HepG2 (cell line): ENCODE results near the gene TCF12. TPM values are rescaled to one million over a fixed set of nuclear protein-coding genes. Genes with fewer than 3 reads are reported as not detected.

ENCODE experiments used
- ATAD3A ChIP-seq: sonication (generic); formaldehyde crosslinking; IDR thresholded peaks from 2 replicates; pipeline ENCODE4 v1.4.0; 2020; ENCODE audit warnings: missing genetic modification reagents
- ATF2 ChIP-seq: sonication (generic); formaldehyde crosslinking; IDR thresholded peaks from 2 replicates; pipeline ENCODE4 v1.4.0; 2020; ENCODE audit warnings: missing genetic modification reagents
- GTF3A ChIP-seq: sonication (generic); formaldehyde crosslinking; conservative IDR thresholded peaks from 2 replicates; pipeline ENCODE4 v1.4.0; 2020; ENCODE audit warnings: mild to moderate bottlenecking, missing genetic modification reagents
- HOMEZ ChIP-seq: IDR thresholded peaks from 2 replicates; pipeline ENCODE4 v1.6.1; 2016; ENCODE audit warnings: low read depth
- JDP2 ChIP-seq: sonication (generic); formaldehyde crosslinking; IDR thresholded peaks from 2 replicates; pipeline ENCODE4 v1.8.1; 2022; ENCODE audit warnings: missing genetic modification reagents, borderline replicate concordance
- MAZ ChIP-seq, 2 experiments: sonication (generic) in 1 of 2; formaldehyde crosslinking in 1 of 2; IDR thresholded peaks; 2 replicates each; pipeline versions ENCODE4 v1.5.0 to v1.6.1; 2012 to 2020; ENCODE audit warnings: low read depth in 2 of 2, mild to moderate bottlenecking in 2 of 2, borderline replicate concordance in 1 of 2, improper control_type of control experiment in 1 of 2, low read length in 1 of 2, missing genetic modification reagents in 1 of 2, moderate library complexity in 1 of 2
- MYC ChIP-seq: sonication (generic); formaldehyde crosslinking; IDR thresholded peaks from 2 replicates; pipeline ENCODE4 v1.9.0; 2021; ENCODE audit warnings: missing genetic modification reagents, borderline replicate concordance
- PPARG ChIP-seq: conservative IDR thresholded peaks from 2 replicates; pipeline ENCODE4 v1.6.1; 2016; ENCODE audit warnings: missing biosample characterization, missing genetic modification reagents
- RBAK ChIP-seq: sonication (generic); formaldehyde crosslinking; IDR thresholded peaks from 2 replicates; pipeline ENCODE4 v1.5.1; 2020; ENCODE audit warnings: mild to moderate bottlenecking, missing genetic modification reagents
- SPEN ChIP-seq: sonication (generic); formaldehyde crosslinking; IDR thresholded peaks from 2 replicates; pipeline ENCODE4 v1.5.1; 2020; ENCODE audit warnings: low read depth, mild to moderate bottlenecking, missing genetic modification reagents
- TBP ChIP-seq: sonication (generic); formaldehyde crosslinking; IDR thresholded peaks from 2 replicates; pipeline ENCODE4 v1.5.0; 2020; ENCODE audit warnings: missing genetic modification reagents
- TP53 ChIP-seq: sonication (generic); formaldehyde crosslinking; conservative IDR thresholded peaks from 2 replicates; pipeline ENCODE4 v1.4.0; 2020; ENCODE audit warnings: missing genetic modification reagents
- TSC22D2 ChIP-seq: sonication (generic); formaldehyde crosslinking; IDR thresholded peaks from 2 replicates; pipeline ENCODE4 v1.5.1; 2020; ENCODE audit warnings: missing genetic modification reagents, mild to moderate bottlenecking, borderline replicate concordance
- ZFP90 ChIP-seq: sonication (generic); formaldehyde crosslinking; IDR thresholded peaks from 2 replicates; pipeline ENCODE4 v1.8.0; 2022; ENCODE audit warnings: missing genetic modification reagents, mild to moderate bottlenecking, inconsistent platforms, borderline replicate concordance
- ZNF530 ChIP-seq: sonication (generic); formaldehyde crosslinking; IDR thresholded peaks from 2 replicates; pipeline ENCODE4 v1.5.0; 2020; ENCODE audit warnings: low read depth, mild to moderate bottlenecking, missing genetic modification reagents
- ZNF605 ChIP-seq: sonication (generic); formaldehyde crosslinking; IDR thresholded peaks from 2 replicates; pipeline ENCODE4 v1.8.0; 2022; ENCODE audit warnings: mild to moderate bottlenecking, missing genetic modification reagents
- ZNF839 ChIP-seq: sonication (generic); formaldehyde crosslinking; IDR thresholded peaks from 2 replicates; pipeline ENCODE4 v1.4.0; 2020; ENCODE audit warnings: missing genetic modification reagents, mild to moderate bottlenecking, borderline replicate concordance
- ZNF850 ChIP-seq: sonication (generic); formaldehyde crosslinking; conservative IDR thresholded peaks from 2 replicates; pipeline ENCODE4 v1.9.0; 2021; ENCODE audit warnings: mild to moderate bottlenecking, missing genetic modification reagents
- ZNF879 ChIP-seq: sonication (generic); formaldehyde crosslinking; IDR thresholded peaks from 2 replicates; pipeline ENCODE4 v1.8.1; 2023; ENCODE audit warnings: missing genetic modification reagents
- polyA plus RNA-seq, 8 experiments: library from polyadenylated mRNA; depleted of rRNA in 3 of 8; stranded (reverse) in 7 of 8; unstranded in 1 of 8; fragments of >200 nt; fragmentation: Illumina TruSeq in 4 of 8; extraction: Trizol in 4 of 8; gene quantifications; 2 replicates each; pipeline versions ENCODE4 v1.2.1 to v1.2.3, GENCODE V29; 2011 to 2016; ENCODE audit warnings: low read depth in 4 of 8, missing spikeins in 1 of 8, mixed read lengths in 1 of 8; ENCODE audit not compliant: insufficient read depth in 1 of 8
- total RNA-seq, 5 experiments: library from RNA; depleted of rRNA; stranded (reverse); fragments of >200 nt; fragmentation: Illumina TruSeq; extraction: Trizol; gene quantifications; 2 replicates each; pipeline ENCODE4 v1.2.3, GENCODE V29; 2016; ENCODE audit warnings: low read depth in 1 of 5
- TF ChIP-seq, protein P1 (sequence below): sonication (generic); formaldehyde crosslinking; IDR thresholded peaks from 2 replicates; pipeline ENCODE4 v1.4.0; 2020; ENCODE audit warnings: mild to moderate bottlenecking, missing genetic modification reagents

TCF12 gene
- total and polyA plus RNA-seq, 2 of the 13 experiments (the other 11 are each of a cell fraction or from before 2014, with no cell fraction given): 48.6 to 51.1 TPM

DNA sequence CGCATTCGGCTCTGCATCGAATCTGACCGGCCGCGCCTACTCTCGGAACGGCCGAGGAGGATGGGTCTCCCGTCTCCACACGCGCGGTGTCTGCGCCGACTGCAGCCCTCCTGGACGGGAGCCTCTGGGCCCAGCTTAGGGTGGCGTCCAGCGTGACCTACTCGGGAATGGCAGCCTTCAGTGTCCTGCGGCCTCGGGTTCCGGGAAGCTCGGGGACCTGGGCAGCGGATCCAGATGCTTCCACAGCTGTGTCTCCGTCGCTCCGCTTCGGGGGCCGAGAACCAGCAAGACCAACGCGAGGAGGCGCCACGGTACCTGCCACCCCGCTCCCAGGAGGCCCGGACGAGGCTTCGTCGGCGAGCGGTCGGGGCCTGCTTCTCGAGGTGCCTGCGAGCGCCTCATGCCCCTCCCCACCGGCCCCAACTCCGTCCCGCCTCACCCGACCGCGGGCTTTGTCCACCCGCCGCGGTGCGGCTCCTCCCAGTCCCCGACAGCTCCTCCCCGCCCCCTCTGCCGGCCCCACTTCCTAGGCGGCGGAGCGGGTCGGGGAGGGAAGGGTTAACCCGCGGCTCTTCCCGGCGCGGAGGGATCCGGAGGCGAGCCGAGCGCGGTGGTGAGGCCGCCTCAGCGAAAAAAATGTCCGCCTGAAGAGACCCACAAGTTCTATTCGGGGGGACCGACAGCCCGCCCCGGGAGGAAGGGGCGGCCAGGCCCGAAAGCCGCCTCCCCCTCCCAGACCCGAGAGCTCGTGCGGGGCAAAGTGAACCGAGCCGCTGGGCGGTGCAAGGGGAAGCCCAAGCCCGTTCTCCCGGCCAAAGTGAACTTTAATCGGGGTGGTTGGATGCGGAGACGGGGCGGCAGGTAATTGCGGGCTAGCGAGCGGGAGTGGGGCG lies at the start of gene TCF12 (continued):
- TF ChIP-seq HOMEZ (CRISPR knock-in tag) (peak; percentile 93), TSC22D2 (peak; percentile 91; the same call in 1 of the 2 replicates), ATAD3A (CRISPR knock-in tag) (no peak), ZNF879 (no peak; the same call in 1 of the 2 replicates), SPEN (peak; percentile 63; the same call in 1 of the 2 replicates), ATF2 (CRISPR knock-in tag) (peak; percentile 77), ZNF605 (CRISPR knock-in tag) (peak; percentile 89), ZFP90 (CRISPR knock-in tag) (peak; percentile 91), MYC (CRISPR knock-in tag) (peak; percentile 73; the same call in 1 of the 2 replicates), MAZ (IDR thresholded peaks at IDR 0.05; ENCODE audit: borderline replicate concordance, low read depth, low read length) (peak; percentile 77), MAZ (CRISPR knock-in tag; IDR thresholded peaks at IDR 0.05; ENCODE audit: low read depth) (peak; percentile 80), TBP (no peak), JDP2 (no peak; the same call in 1 of the 2 replicates), ZNF839 (CRISPR knock-in tag) (0 out of 2 replicates have a peak, but pooled peaks have one; percentile 58), ZNF530 (CRISPR knock-in tag) (no peak), ZNF850 (CRISPR knock-in tag) (no peak), RBAK (CRISPR knock-in tag) (0 out of 2 replicates have a peak, but pooled peaks have one; percentile 28), PPARG (CRISPR knock-in tag) (peak; percentile 62), GTF3A (CRISPR knock-in tag) (no peak), TP53 (CRISPR knock-in tag) (0 out of 2 replicates have a peak, but pooled peaks have one; percentile 70)
- TF ChIP-seq, protein P1, sequence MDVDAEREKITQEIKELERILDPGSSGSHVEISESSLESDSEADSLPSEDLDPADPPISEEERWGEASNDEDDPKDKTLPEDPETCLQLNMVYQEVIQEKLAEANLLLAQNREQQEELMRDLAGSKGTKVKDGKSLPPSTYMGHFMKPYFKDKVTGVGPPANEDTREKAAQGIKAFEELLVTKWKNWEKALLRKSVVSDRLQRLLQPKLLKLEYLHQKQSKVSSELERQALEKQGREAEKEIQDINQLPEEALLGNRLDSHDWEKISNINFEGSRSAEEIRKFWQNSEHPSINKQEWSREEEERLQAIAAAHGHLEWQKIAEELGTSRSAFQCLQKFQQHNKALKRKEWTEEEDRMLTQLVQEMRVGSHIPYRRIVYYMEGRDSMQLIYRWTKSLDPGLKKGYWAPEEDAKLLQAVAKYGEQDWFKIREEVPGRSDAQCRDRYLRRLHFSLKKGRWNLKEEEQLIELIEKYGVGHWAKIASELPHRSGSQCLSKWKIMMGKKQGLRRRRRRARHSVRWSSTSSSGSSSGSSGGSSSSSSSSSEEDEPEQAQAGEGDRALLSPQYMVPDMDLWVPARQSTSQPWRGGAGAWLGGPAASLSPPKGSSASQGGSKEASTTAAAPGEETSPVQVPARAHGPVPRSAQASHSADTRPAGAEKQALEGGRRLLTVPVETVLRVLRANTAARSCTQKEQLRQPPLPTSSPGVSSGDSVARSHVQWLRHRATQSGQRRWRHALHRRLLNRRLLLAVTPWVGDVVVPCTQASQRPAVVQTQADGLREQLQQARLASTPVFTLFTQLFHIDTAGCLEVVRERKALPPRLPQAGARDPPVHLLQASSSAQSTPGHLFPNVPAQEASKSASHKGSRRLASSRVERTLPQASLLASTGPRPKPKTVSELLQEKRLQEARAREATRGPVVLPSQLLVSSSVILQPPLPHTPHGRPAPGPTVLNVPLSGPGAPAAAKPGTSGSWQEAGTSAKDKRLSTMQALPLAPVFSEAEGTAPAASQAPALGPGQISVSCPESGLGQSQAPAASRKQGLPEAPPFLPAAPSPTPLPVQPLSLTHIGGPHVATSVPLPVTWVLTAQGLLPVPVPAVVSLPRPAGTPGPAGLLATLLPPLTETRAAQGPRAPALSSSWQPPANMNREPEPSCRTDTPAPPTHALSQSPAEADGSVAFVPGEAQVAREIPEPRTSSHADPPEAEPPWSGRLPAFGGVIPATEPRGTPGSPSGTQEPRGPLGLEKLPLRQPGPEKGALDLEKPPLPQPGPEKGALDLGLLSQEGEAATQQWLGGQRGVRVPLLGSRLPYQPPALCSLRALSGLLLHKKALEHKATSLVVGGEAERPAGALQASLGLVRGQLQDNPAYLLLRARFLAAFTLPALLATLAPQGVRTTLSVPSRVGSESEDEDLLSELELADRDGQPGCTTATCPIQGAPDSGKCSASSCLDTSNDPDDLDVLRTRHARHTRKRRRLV: 0 out of 2 replicates have a peak, but pooled peaks have one; percentile 64
